Measurements from ENCODE around the gene C19orf67.
"Not testable (repeated sequence)": the region's sequence is repeated elsewhere in the genome, so short reads cannot be mapped to it uniquely, and the experiment has no call there.

Gene C19orf67

GRCh38 chr19:14042659-14043608 is 42.6 kb downstream of the C19orf67 start:
- H3K4me1 Mint-ChIP-seq (ENCODE audit: low read depth), result peaks cover 10% of the 10 kb centered on the region
- H3K36me3 Mint-ChIP-seq (ENCODE audit: low read depth), result peaks cover 41% of the 10 kb centered on the region
- not testable (repeated sequence) for H3K4me3 Mint-ChIP-seq, H3K9me3 Mint-ChIP-seq, H3K27me3 Mint-ChIP-seq
- H3K27ac Mint-ChIP-seq, result peak overlapping the region; percentile 58

- Mint-ChIP-seq H3K27ac (no peak overlapping the region), H3K27me3 (no peaks in the 10 kb centered on the region), H3K36me3 (ENCODE audit: low read depth) (peaks cover 33% of the 10 kb centered on the region), H3K4me3 (no peak overlapping the region), H3K9me3 (no peaks in the 10 kb centered on the region), H3K4me1 (ENCODE audit: low read depth) (peaks cover 14% of the 10 kb centered on the region)
Measured at GRCh38 chr19:14039181-14039580, 46.4 kb downstream of the C19orf67 start.

- H3K27ac Mint-ChIP-seq, result no peak overlapping the region
- H3K36me3 Mint-ChIP-seq (ENCODE audit: low read depth), result peaks cover 28% of the 10 kb centered on the region
- no peak overlapping the region for H3K4me3 Mint-ChIP-seq
- H3K4me1 Mint-ChIP-seq (ENCODE audit: low read depth), result peaks cover 22% of the 10 kb centered on the region
- no peaks in the 10 kb centered on the region for H3K9me3 Mint-ChIP-seq
- H3K27me3 Mint-ChIP-seq, result no peaks in the 10 kb centered on the region
Measured at GRCh38 chr19:14035706-14036105, 49.9 kb downstream of the C19orf67 start.

DNA sequence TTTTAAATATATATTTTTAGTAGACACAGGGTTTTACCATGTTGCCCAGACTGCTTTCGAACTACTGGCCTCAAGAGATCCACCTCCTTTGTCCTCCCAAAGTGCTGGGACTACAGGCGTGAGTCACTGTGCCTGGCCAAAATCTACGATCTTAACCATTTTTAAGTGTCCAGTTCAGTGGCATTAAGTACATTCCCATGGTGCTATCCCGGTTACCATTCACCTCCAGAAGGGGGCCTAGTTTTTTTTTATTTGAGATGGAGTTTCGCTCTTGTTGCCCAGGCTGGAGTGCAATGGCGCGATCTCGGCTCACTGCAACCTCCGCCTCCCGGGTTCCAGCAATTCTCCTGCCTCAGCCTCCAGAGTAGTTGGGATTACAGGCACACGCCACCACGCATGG is 50.4 kb downstream of the C19orf67 start:
- H3K9me3 Mint-ChIP-seq, H3K4me3 Mint-ChIP-seq, H3K27ac Mint-ChIP-seq, H3K27me3 Mint-ChIP-seq: not testable (repeated sequence)
- H3K36me3 Mint-ChIP-seq (ENCODE audit: low read depth), result peaks cover 28% of the 10 kb centered on the region
- H3K4me1 Mint-ChIP-seq (ENCODE audit: low read depth), result peaks cover 22% of the 10 kb centered on the region

DNA sequence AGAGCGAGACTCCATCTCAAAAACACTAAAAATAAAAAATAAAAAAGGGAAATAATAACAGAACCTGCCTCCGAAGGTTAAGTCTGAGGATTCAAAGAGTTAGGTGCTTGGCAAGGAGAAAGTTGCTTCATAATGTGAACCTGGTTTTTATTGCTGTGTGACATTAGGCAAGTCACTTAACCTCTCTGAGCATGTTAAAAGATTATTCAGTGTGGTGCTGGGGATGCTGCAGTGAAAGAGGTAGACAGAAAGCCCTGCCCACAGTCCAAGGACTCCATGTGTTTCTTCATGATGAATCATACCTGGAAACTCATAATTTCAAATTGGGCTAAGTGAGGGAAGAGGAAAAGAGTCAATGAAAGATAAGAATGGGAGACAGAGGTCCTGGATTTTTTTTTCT is 51.6 kb downstream of the C19orf67 start:
- H3K4me3 Mint-ChIP-seq, result peak overlapping the region; percentile 27
- H3K9me3 Mint-ChIP-seq, result no peaks in the 10 kb centered on the region
- H3K4me1 Mint-ChIP-seq (ENCODE audit: low read depth), result peaks cover 22% of the 10 kb centered on the region
- H3K36me3 Mint-ChIP-seq (ENCODE audit: low read depth), result peaks cover 25% of the 10 kb centered on the region
- H3K27ac Mint-ChIP-seq, result peak overlapping the region; percentile 31
- no peaks in the 10 kb centered on the region for H3K27me3 Mint-ChIP-seq

- Mint-ChIP-seq H3K36me3 (ENCODE audit: low read depth) (peaks cover 16% of the 10 kb centered on the region), H3K27me3 (no peaks in the 10 kb centered on the region), H3K4me3 (peak within 1 kb of the TSS; percentile 88), H3K27ac (peak within 1 kb of the TSS; percentile 90), H3K4me1 (ENCODE audit: low read depth) (peaks cover 22% of the 10 kb centered on the region), H3K9me3 (no peaks in the 10 kb centered on the region)
Measured at GRCh38 chr19:14031719-14032480, 53.7 kb downstream of the C19orf67 start, which contains the start of gene IL27RA. Gene IL27RA, plus strand, starts transcription at chr19:14031762. Its CDS starts 111 bp downstream, at chr19:14031873.

Data from stimulated activated naive CD8-positive, alpha-beta T cell treated with anti-CD3 and anti-CD28 coated beads, Interleukin-15, Interleukin-2, amounts not matched to agents 100 ng/mL and 50 ng/mL, for 24 hours (primary cell).